Measurements from ENCODE around the gene STARD9. TPM values are rescaled to one million over a fixed set of nuclear protein-coding genes. Genes with fewer than 3 reads are reported as not detected.

STARD9 gene
- total and polyA plus RNA-seq, 10 of the 15 experiments (the other 5 are each of a cell fraction or from before 2014, with no cell fraction given): 0.58 to 11.5 (median 6.1) TPM

DNA sequence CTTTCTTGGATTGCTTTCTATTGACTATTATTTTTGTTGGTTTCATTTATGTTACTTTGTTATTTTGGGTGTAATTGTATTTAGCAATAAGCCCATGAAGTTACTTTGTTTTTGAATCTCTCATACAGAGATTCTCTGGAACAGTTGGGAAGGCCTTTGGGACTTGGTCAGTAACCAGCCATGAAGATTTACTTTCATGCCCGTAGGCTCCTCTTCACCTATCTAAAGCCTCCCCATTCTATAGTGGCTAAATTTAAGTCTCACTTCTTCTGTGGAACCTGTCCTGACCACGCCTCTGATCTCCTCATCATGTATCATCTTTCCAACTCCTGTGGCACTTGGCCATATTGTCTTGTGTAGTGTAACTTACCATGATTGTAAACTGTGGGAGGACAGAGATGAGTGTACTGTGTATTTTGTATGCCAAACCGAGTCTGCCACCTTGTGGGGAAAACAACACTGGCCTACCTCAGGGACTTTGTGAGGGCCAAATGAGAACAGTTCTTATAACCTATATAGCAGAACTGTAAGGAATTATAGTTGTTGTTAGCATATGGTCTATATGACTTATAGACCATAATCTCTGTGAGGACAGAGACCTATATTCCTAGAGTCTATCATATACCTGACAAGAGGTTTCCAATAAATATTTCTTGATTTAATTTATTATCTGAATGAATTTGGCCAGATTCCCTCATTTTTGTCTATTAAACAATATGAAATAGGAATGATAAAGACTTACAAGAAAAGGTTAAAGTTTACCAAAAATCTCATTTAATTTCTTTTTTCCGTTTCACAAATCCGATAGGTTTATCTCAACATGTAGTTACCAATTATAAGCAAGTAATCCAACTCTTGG, 75.0 kb downstream of the STARD9 start (continued):
- TF ChIP-seq, protein P1, sequence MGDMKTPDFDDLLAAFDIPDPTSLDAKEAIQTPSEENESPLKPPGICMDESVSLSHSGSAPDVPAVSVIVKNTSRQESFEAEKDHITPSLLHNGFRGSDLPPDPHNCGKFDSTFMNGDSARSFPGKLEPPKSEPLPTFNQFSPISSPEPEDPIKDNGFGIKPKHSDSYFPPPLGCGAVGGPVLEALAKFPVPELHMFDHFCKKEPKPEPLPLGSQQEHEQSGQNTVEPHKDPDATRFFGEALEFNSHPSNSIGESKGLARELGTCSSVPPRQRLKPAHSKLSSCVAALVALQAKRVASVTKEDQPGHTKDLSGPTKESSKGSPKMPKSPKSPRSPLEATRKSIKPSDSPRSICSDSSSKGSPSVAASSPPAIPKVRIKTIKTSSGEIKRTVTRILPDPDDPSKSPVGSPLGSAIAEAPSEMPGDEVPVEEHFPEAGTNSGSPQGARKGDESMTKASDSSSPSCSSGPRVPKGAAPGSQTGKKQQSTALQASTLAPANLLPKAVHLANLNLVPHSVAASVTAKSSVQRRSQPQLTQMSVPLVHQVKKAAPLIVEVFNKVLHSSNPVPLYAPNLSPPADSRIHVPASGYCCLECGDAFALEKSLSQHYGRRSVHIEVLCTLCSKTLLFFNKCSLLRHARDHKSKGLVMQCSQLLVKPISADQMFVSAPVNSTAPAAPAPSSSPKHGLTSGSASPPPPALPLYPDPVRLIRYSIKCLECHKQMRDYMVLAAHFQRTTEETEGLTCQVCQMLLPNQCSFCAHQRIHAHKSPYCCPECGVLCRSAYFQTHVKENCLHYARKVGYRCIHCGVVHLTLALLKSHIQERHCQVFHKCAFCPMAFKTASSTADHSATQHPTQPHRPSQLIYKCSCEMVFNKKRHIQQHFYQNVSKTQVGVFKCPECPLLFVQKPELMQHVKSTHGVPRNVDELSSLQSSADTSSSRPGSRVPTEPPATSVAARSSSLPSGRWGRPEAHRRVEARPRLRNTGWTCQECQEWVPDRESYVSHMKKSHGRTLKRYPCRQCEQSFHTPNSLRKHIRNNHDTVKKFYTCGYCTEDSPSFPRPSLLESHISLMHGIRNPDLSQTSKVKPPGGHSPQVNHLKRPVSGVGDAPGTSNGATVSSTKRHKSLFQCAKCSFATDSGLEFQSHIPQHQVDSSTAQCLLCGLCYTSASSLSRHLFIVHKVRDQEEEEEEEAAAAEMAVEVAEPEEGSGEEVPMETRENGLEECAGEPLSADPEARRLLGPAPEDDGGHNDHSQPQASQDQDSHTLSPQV (IDR thresholded peaks at IDR 0.05): no peak
- TF ChIP-seq SP1 (IDR thresholded peaks at IDR 0.05; ENCODE audit: low read depth, low read length): no peak
- TF ChIP-seq SMAD1 (IDR thresholded peaks at IDR 0.05; ENCODE audit: low read depth, partially characterized antibody): no peak
- TF ChIP-seq, protein P2, sequence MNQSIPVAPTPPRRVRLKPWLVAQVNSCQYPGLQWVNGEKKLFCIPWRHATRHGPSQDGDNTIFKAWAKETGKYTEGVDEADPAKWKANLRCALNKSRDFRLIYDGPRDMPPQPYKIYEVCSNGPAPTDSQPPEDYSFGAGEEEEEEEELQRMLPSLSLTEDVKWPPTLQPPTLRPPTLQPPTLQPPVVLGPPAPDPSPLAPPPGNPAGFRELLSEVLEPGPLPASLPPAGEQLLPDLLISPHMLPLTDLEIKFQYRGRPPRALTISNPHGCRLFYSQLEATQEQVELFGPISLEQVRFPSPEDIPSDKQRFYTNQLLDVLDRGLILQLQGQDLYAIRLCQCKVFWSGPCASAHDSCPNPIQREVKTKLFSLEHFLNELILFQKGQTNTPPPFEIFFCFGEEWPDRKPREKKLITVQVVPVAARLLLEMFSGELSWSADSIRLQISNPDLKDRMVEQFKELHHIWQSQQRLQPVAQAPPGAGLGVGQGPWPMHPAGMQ (IDR thresholded peaks at IDR 0.05; ENCODE audit: borderline replicate concordance): no peak
- TF ChIP-seq RUNX3 (IDR thresholded peaks at IDR 0.05; ENCODE audit: low read length): peak; percentile 33; the same call in 1 of the 2 replicates
- no peak for TF ChIP-seq PML (IDR thresholded peaks at IDR 0.05; ENCODE audit: low read length)
- TF ChIP-seq, protein P3, sequence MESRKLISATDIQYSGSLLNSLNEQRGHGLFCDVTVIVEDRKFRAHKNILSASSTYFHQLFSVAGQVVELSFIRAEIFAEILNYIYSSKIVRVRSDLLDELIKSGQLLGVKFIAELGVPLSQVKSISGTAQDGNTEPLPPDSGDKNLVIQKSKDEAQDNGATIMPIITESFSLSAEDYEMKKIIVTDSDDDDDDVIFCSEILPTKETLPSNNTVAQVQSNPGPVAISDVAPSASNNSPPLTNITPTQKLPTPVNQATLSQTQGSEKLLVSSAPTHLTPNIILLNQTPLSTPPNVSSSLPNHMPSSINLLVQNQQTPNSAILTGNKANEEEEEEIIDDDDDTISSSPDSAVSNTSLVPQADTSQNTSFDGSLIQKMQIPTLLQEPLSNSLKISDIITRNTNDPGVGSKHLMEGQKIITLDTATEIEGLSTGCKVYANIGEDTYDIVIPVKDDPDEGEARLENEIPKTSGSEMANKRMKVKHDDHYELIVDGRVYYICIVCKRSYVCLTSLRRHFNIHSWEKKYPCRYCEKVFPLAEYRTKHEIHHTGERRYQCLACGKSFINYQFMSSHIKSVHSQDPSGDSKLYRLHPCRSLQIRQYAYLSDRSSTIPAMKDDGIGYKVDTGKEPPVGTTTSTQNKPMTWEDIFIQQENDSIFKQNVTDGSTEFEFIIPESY (IDR thresholded peaks at IDR 0.05): no peak
- no peak for TF ChIP-seq IKZF2 (IDR thresholded peaks at IDR 0.05)
- TF ChIP-seq CHD2 (IDR thresholded peaks at IDR 0.05; ENCODE audit: borderline replicate concordance, low read depth, low read length): no peak
- TF ChIP-seq, protein P4, sequence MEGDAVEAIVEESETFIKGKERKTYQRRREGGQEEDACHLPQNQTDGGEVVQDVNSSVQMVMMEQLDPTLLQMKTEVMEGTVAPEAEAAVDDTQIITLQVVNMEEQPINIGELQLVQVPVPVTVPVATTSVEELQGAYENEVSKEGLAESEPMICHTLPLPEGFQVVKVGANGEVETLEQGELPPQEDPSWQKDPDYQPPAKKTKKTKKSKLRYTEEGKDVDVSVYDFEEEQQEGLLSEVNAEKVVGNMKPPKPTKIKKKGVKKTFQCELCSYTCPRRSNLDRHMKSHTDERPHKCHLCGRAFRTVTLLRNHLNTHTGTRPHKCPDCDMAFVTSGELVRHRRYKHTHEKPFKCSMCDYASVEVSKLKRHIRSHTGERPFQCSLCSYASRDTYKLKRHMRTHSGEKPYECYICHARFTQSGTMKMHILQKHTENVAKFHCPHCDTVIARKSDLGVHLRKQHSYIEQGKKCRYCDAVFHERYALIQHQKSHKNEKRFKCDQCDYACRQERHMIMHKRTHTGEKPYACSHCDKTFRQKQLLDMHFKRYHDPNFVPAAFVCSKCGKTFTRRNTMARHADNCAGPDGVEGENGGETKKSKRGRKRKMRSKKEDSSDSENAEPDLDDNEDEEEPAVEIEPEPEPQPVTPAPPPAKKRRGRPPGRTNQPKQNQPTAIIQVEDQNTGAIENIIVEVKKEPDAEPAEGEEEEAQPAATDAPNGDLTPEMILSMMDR (IDR thresholded peaks at IDR 0.05 in 2 of 3, conservative IDR thresholded peaks at IDR 0.05 in 1 of 3; ENCODE audit: control insufficient read depth in 2 of 3, extremely low read depth in 1 of 3, insufficient read depth in 1 of 3, low read depth in 3 of 3, low read length in 3 of 3): peak; percentile 80 to 95 (median 81); a peak in 5 of 6 replicates
- TF ChIP-seq SUPT20H (IDR thresholded peaks at IDR 0.05; ENCODE audit: borderline replicate concordance, control insufficient read depth, low read depth, low read length): no peak
- TF ChIP-seq, protein P5, sequence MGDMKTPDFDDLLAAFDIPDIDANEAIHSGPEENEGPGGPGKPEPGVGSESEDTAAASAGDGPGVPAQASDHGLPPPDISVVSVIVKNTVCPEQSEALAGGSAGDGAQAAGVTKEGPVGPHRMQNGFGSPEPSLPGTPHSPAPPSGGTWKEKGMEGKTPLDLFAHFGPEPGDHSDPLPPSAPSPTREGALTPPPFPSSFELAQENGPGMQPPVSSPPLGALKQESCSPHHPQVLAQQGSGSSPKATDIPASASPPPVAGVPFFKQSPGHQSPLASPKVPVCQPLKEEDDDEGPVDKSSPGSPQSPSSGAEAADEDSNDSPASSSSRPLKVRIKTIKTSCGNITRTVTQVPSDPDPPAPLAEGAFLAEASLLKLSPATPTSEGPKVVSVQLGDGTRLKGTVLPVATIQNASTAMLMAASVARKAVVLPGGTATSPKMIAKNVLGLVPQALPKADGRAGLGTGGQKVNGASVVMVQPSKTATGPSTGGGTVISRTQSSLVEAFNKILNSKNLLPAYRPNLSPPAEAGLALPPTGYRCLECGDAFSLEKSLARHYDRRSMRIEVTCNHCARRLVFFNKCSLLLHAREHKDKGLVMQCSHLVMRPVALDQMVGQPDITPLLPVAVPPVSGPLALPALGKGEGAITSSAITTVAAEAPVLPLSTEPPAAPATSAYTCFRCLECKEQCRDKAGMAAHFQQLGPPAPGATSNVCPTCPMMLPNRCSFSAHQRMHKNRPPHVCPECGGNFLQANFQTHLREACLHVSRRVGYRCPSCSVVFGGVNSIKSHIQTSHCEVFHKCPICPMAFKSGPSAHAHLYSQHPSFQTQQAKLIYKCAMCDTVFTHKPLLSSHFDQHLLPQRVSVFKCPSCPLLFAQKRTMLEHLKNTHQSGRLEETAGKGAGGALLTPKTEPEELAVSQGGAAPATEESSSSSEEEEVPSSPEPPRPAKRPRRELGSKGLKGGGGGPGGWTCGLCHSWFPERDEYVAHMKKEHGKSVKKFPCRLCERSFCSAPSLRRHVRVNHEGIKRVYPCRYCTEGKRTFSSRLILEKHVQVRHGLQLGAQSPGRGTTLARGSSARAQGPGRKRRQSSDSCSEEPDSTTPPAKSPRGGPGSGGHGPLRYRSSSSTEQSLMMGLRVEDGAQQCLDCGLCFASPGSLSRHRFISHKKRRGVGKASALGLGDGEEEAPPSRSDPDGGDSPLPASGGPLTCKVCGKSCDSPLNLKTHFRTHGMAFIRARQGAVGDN (IDR thresholded peaks at IDR 0.05): no peak

Measured in GM12878 (cell line).